PC-3 (cell line): Measurements from ENCODE around the gene BRI3. TPM values are rescaled to one million over a fixed set of nuclear protein-coding genes. Genes with fewer than 3 reads are reported as not detected.

ENCODE experiments used
- ATAC-seq: fragments of 200-7000 bp; cut with Tn5 transposase; 2 replicates; pipeline ENCODE4 v1.9.1; 2020; ENCODE audit warnings: mild to moderate bottlenecking, moderate library complexity
- BruUV-seq: library from RNA; stranded (reverse); fragments of 400-500 nt; replicated peaks from 2 replicates; lab custom pipeline; 2021; lab: Mats Ljungman, UMichigan
- CTCF ChIA-PET: fragments of 300-600 bp; sonication (Branson Sonifier 250); formaldehyde crosslinking; loops from one replicate; lab custom pipeline; 2022; ENCODE audit warnings: antibody characterized with exemption; lab: Charles Lee
- POLR2A ChIA-PET: fragments of 300-600 bp; sonication (Branson Sonifier 250); formaldehyde crosslinking; loops from one replicate; lab custom pipeline; 2022; ENCODE audit warnings: antibody characterized with exemption; ENCODE audit not compliant: unreplicated experiment; lab: Charles Lee
- DNase-seq: peaks from one replicate; pipeline ENCODE4 v3.0.0-alpha.2; 2015
- H2AFZ ChIP-seq: fragments of 300-600 bp; sonication (generic); 2 replicates; pipeline ENCODE4 v1.6.0; 2016; ENCODE audit warnings: antibody characterized with exemption, low read length
- H3F3A ChIP-seq: fragments of 300-600 bp; sonication (generic); one replicate; pipeline ENCODE4 v1.6.0; 2017; ENCODE audit warnings: antibody characterized with exemption, low read length, control low read depth, mild to moderate bottlenecking; ENCODE audit not compliant: unreplicated experiment
- H3K27ac ChIP-seq: fragments of 300-600 bp; sonication (generic); 2 replicates; pipeline ENCODE4 v1.5.1; 2016; ENCODE audit warnings: mild to moderate bottlenecking, low read length
- H3K27me3 ChIP-seq: fragments of 300-600 bp; sonication (generic); 2 replicates; pipeline ENCODE4 v1.6.1; 2016; ENCODE audit warnings: low read length, mixed read lengths
- H3K36me3 ChIP-seq: fragments of 300-600 bp; sonication (generic); 2 replicates; pipeline ENCODE4 v1.6.1; 2016; ENCODE audit warnings: low read depth, mixed run types, low read length, mixed read lengths
- H3K4me1 ChIP-seq: fragments of 300-600 bp; sonication (generic); 2 replicates; pipeline ENCODE4 v1.5.1; 2016; ENCODE audit warnings: low read length; ENCODE audit not compliant: insufficient read depth
- H3K4me2 ChIP-seq: fragments of 300-600 bp; sonication (generic); 2 replicates; pipeline ENCODE4 v1.6.0; 2016; ENCODE audit warnings: low read length
- H3K4me3 ChIP-seq: fragments of 300-600 bp; sonication (generic); 2 replicates; pipeline ENCODE4 v1.5.1; 2016; ENCODE audit warnings: mild to moderate bottlenecking, low read length, mixed read lengths
- H3K79me2 ChIP-seq: fragments of 300-600 bp; sonication (generic); 2 replicates; pipeline ENCODE4 v1.6.1; 2017; ENCODE audit warnings: low read length, mixed read lengths
- H3K9ac ChIP-seq: fragments of 300-600 bp; sonication (generic); 2 replicates; pipeline ENCODE4 v1.6.0; 2016; ENCODE audit warnings: mild to moderate bottlenecking, low read length
- H3K9me2 ChIP-seq: fragments of 300-600 bp; sonication (generic); replicated peaks from 2 replicates; pipeline ENCODE4 v1.6.1; 2016; ENCODE audit warnings: mixed run types, low read length, mixed read lengths
- H3K9me3 ChIP-seq: fragments of 300-600 bp; sonication (generic); 2 replicates; pipeline ENCODE4 v1.6.1; 2016; ENCODE audit warnings: low read length, mixed read lengths
- H4K20me1 ChIP-seq: fragments of 300-600 bp; sonication (generic); 2 replicates; pipeline ENCODE4 v1.6.1; 2016; ENCODE audit warnings: low read length, mixed read lengths
- CTCF ChIP-seq: fragments of 300-600 bp; sonication (generic); conservative IDR thresholded peaks from 2 replicates; pipeline ENCODE4 v1.5.1; 2017; ENCODE audit warnings: antibody characterized with exemption, low read depth, mild to moderate bottlenecking, low read length
- EZH2 ChIP-seq: fragments of 300-600 bp; sonication (generic); IDR thresholded peaks from one replicate; pipeline ENCODE4 v1.6.1; 2017; ENCODE audit warnings: antibody characterized with exemption, mild to moderate bottlenecking, low read length; ENCODE audit not compliant: unreplicated experiment
- EZH2phosphoT487 ChIP-seq: fragments of 300-600 bp; sonication (generic); IDR thresholded peaks from 2 replicates; pipeline ENCODE4 v1.6.1; 2018; ENCODE audit warnings: mild to moderate bottlenecking, antibody characterized with exemption, low read length, borderline replicate concordance
- intact Hi-C: fragments of 100-400 bp; cut with micrococcal nuclease; formaldehyde crosslinking; loops from 2 replicates; pipeline ENCODE4 v1.9.0; 2023
- total RNA-seq: library from RNA; depleted of rRNA; stranded (reverse); fragments of >200 nt; gene quantifications from 2 replicates; pipeline ENCODE4 v1.2.3, GENCODE V29; 2014

The BRI3 gene
- total RNA-seq, 1 experiment from 2014 or later: 55.0 TPM

- Histone ChIP-seq H3K27ac (no peak overlapping the region), H3F3A (no peaks in the 10 kb centered on the region), H3K36me3 (peaks cover 7% of the 10 kb centered on the region), H2AFZ (no peak overlapping the region), H3K9me3 (no peaks in the 10 kb centered on the region), H3K4me3 (no peak overlapping the region), H3K9ac (no peak overlapping the region), H4K20me1 (no peaks in the 10 kb centered on the region), H3K4me1 (no peaks in the 10 kb centered on the region), H3K27me3 (no peaks in the 10 kb centered on the region), H3K4me2 (no peak overlapping the region), H3K9me2 (no peaks in the 10 kb centered on the region), H3K79me2 (no peaks in the 10 kb centered on the region)
- ChIA-PET POLR2A (no interaction called here), CTCF (no interaction called here)
- DNase-seq: no peak
- intact Hi-C loops: loop anchor here (10.0 kb wide), 2 partner anchors 447 to 537 kb away; no protein-coding TSS in a partner anchor
- ATAC-seq: no peak
- no TSS peak for BruUV-seq
- no peak for TF ChIP-seq EZH2
- no peak for TF ChIP-seq EZH2phosphoT487
- TF ChIP-seq CTCF: no peak
Measured at GRCh38 chr7:98297626-98298286, 16.3 kb downstream of the BRI3 start.

GRCh38 chr7:98300595-98301372 is 19.3 kb downstream of the BRI3 start:
- H3K9me3 ChIP-seq: no peaks in the 10 kb centered on the region
- H3K9me2 ChIP-seq: no peaks in the 10 kb centered on the region
- H3K4me2 ChIP-seq: no peak overlapping the region
- intact Hi-C loops: no loop called here
- H2AFZ ChIP-seq: no peak overlapping the region
- BruUV-seq: no TSS peak
- H4K20me1 ChIP-seq: no peaks in the 10 kb centered on the region
- ChIA-PET POLR2A (no interaction called here), CTCF (no interaction called here)
- H3F3A ChIP-seq: no peaks in the 10 kb centered on the region
- no peaks in the 10 kb centered on the region for H3K27me3 ChIP-seq
- no peak overlapping the region for H3K27ac ChIP-seq
- H3K36me3 ChIP-seq: peaks cover 6% of the 10 kb centered on the region; the same call in 1 of the 2 replicates
- H3K4me1 ChIP-seq: no peaks in the 10 kb centered on the region
- no peak overlapping the region for H3K4me3 ChIP-seq
- no peak for DNase-seq
- no peak for TF ChIP-seq EZH2phosphoT487
- TF ChIP-seq EZH2: no peak
- TF ChIP-seq CTCF: no peak
- ATAC-seq: no peak
- H3K9ac ChIP-seq: no peak overlapping the region
- no peaks in the 10 kb centered on the region for H3K79me2 ChIP-seq
